Mesodermal cell (in vitro differentiated cells): ENCODE measurements around the gene MAGEA8.
"Not testable (repeated sequence)": the region's sequence is repeated elsewhere in the genome, so short reads cannot be mapped to it uniquely, and the experiment has no call there.

Experiments used
- H3K27ac ChIP-seq: 2 replicates; pipeline ENCODE4 v1.7.0; 2013; ENCODE audit warnings: mild to moderate bottlenecking, low read depth, low read length, moderate library complexity; ENCODE audit not compliant: severe bottlenecking
- H3K36me3 ChIP-seq: 2 replicates; pipeline ENCODE4 v1.7.1; 2013; ENCODE audit warnings: mild to moderate bottlenecking, low read length, moderate library complexity; ENCODE audit not compliant: control insufficient read depth, insufficient read depth
- H3K4me1 ChIP-seq: one replicate; pipeline ENCODE4 v1.7.1; 2013; ENCODE audit warnings: mild to moderate bottlenecking, low read length; ENCODE audit not compliant: insufficient read depth, control insufficient read depth, poor library complexity, severe bottlenecking
- H3K4me3 ChIP-seq: 2 replicates; pipeline ENCODE4 v1.7.0; 2013; ENCODE audit warnings: low read length, control low read depth, mild to moderate bottlenecking; ENCODE audit not compliant: insufficient read depth, poor library complexity, severe bottlenecking; ENCODE audit errors: extremely low read depth
- H3K9me3 ChIP-seq: 2 replicates; pipeline ENCODE4 v1.7.1; 2013; ENCODE audit warnings: mild to moderate bottlenecking, low read length, moderate library complexity; ENCODE audit not compliant: control insufficient read depth
- WGBS, 2 experiments: methylation state at CpG; one replicate each; pipeline ENCODE4 v1.1.5; 2013; ENCODE audit warnings: missing lambda C conversion rate in 2 of 2; ENCODE audit not compliant: insufficient coverage in 2 of 2; 5-methylcytosine and 5-hydroxymethylcytosine counted together

MAGEA8 gene

DNA sequence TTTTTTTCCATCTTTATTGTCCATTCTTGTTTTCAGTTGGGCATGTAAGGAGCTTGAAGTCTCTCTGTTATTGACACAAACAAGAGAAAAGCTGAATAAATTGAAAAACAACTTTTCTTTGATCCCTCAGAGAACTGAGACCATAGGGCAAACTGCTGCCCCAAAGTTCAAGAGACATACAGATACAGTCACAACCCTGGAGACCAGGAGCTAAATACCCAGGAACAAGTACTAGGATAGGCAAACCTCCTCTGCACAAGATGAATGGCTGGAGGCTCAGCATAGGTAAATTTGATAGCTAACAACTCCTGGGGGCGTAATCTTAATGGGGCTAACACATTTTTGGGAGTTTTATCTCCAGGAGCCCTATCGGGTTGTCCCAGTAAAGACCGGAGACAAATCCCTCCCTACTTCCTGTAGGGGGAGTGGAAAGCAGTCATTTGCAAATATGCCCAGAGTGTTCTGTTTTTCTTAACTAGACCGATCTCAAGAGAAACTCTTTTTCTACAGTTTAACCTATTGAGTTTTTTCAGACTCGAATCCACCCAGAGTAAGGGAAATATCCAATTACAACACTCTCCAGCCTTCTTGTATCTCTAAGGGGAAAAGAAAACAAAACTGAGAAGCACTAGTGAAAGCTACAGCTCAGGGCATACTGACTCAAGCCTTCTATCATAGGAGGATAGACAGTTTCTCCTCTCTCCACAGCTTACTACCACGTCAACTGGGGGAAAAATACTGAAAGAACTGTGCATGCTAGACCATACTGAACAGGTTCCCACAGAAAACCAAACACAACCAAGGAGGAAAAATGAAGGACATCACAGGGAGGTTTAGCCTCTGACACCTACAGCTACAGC lies 23.1 kb downstream of the MAGEA8 start:
- WGBS, 2 experiments, result no CpG with 5 or more reads among the region's 6 CpGs
- H3K27ac ChIP-seq, result no peak overlapping the region
- peaks cover 4% of the 10 kb centered on the region for H3K4me1 ChIP-seq
- H3K36me3 ChIP-seq, result no peaks in the 10 kb centered on the region
- H3K9me3 ChIP-seq, result no peaks in the 10 kb centered on the region
- no peak overlapping the region for H3K4me3 ChIP-seq

DNA sequence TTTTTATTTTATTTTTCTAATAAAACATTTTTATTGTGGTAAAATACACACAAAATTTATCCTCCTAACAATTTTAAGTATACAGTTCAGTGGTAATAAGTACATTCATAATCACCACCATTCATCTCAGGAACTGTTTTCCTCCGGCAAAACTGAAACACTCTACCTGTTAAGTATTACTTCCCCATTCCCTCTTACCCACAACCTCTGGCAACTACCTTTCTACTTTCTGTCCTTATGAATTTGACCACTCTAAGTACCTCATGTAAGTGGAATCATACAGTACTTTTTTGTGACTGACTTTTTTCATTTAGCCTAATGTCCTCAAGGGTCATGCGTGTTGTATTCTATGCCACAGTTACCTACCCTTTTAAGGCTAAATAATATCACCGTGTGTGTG lies 27.3 kb downstream of the MAGEA8 start:
- no CpG with 5 or more reads among the region's 3 CpGs for WGBS, 2 experiments

DNA sequence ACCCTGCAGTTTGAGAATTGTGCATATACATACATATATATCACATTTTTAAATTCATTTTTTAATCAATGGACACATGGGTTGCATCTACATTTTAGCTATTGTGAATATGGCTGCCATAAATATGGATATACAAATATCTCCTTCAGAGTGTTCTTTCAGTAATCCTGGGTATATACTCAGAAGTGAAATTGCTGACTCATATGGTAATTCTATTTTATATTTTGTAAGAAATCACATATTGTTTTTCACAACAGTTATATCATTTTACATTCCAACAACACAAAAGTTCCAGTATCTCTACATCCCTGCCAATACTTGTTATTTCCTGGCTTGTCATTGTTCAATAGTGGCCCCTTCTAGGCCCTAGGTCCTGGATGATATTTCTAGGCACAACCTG lies 27.7 kb downstream of the MAGEA8 start:
- peaks cover 4% of the 10 kb centered on the region for H3K4me1 ChIP-seq
- no peaks in the 10 kb centered on the region for H3K9me3 ChIP-seq
- H3K27ac ChIP-seq, result no peak overlapping the region
- H3K4me3 ChIP-seq, result no peak overlapping the region
- no peaks in the 10 kb centered on the region for H3K36me3 ChIP-seq

More for the DNA sequence above, 27.3 kb downstream of the MAGEA8 start:
- Histone ChIP-seq H3K36me3 (no peaks in the 10 kb centered on the region), H3K9me3 (no peaks in the 10 kb centered on the region), H3K27ac (no peak overlapping the region), H3K4me1 (peaks cover 4% of the 10 kb centered on the region), H3K4me3 (no peak overlapping the region)

DNA sequence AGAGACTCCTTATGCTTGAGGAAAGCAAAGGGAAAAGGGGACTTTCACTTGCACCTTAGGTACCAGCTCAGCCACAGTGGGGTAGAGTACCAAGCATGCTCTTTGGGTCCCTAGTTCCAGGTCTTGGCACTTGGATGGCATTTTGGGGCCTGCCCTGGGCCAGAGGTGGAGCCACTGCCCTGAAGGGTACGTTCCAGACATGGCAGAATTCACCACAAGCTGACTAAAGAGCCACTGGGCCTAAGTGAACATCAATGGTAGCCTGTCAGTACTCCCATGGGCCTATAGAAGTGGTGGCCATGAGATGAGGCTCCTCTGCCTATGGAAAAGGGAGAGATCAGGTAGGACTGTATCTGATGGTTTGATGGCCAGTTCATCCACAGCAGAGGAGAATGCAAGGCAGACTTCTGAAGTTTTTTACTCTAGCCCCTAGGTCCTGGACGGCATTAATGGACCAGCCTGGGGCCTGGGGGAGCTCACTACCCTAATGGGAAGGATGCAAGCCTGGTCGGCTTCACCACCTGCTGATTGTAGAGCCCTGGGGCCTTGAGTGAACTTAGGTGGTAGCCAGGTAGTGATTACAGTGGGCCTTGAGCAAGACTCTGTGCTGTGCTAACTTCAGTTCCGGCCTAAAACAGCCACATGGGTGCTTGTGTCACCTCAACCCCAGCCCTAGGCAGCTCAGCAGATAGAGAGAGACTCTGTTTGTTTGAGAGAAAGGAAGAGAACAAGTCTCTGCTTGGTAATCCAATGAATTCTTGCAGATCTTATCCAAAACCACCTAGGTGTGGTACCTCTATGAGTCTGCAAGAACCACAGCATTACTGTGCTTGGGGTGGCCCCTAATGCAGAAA lies 28.6 kb downstream of the MAGEA8 start:
- Histone ChIP-seq H3K27ac (no peak overlapping the region), H3K4me3 (no peak overlapping the region), H3K4me1 (peaks cover under 1% of the 10 kb centered on the region), H3K36me3 (no peaks in the 10 kb centered on the region), H3K9me3 (no peaks in the 10 kb centered on the region)
- 83 to 100% methylated on average over 1 to 2 of the region's 4 CpGs for WGBS, 2 experiments

DNA sequence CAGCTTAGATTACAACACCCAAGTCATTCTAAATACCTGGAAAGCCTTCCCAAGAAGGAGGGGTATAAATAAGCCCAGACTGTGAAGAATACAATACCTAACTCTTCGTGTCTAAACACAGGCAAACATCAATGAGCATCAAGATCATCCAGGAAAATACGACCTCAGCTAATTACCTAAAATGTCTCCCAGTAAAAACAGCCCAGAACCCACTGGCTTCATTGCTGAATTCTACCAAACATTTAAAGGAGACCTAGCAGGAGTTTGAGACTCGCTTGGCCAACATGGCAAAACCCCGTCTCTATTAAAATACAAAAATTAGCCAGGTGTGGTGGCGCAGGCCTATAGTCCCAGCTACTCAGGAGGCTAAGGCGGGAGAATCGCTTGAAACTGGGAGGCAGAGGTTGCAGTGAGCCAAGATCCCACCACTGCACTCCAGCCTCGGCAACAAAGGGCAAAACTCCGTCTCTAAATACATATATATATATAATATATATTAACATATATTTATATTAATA lies 29.3 kb downstream of the MAGEA8 start:
- WGBS, 2 experiments, result 75 to 100% methylated on average over 1 to 3 of the region's 9 CpGs
- H3K27ac ChIP-seq, result no peak overlapping the region
- no peaks in the 10 kb centered on the region for H3K4me1 ChIP-seq
- no peaks in the 10 kb centered on the region for H3K9me3 ChIP-seq
- H3K36me3 ChIP-seq, result no peaks in the 10 kb centered on the region
- H3K4me3 ChIP-seq, result no peak overlapping the region

DNA sequence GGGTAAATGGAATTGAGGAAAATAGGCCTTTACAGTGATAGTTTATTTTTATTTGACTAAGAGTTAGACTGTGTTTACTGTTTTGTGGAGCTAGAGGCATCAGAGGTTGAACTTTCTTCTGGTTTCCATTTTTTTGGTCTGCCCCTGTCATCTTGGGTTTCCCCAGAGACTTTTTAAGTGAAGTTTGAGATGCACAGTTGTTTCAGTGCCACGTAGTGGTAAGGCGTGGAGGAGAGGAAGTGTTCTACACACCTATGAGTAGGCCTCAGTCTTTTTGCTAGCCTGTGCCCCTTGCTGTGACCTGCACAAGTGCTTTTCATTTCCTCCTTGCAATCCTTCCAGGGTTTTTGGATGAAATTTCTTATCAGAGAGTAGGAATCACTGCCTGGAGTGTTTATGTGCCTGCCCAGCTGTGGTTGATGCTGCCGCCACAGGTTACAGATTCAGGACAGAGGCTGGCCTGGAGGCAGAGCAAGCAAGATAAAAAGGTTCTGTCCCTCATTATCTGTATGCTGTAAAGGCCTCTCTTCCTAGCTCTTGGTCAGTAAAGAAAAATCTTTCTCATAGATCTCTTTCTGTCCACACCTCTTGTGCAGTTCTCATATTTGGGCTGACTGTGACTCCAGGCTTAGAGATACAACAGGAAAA lies 35.9 kb downstream of the MAGEA8 start:
- 100% methylated on average over 1 of the region's 3 CpGs for WGBS, 2 experiments
- Histone ChIP-seq H3K4me3 (no peak overlapping the region), H3K36me3 (no peaks in the 10 kb centered on the region), H3K27ac (no peak overlapping the region), H3K4me1 (no peaks in the 10 kb centered on the region), H3K9me3 (no peaks in the 10 kb centered on the region)

DNA sequence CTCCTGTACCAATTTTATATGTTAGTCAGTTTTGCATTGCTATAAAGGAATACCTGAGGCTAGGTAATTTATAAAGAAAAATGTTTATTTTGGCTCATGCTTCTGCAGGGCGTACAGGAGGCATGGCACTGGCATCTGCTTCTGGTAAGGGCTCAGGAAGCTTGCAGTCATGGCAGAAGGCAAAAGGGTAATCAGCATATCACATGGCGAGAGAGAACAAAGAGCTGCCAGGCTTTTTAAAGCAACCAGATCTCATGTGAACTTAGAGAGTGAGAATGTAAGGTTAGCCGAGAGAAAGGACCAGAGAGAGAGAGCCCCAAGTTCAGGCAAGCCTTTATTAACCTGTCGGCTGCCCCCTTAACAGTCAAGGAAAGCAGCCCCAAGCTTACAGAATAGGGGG lies 42.9 kb downstream of the MAGEA8 start:
- not testable (repeated sequence) for H3K4me1 ChIP-seq, H3K9me3 ChIP-seq, H3K4me3 ChIP-seq, H3K27ac ChIP-seq, H3K36me3 ChIP-seq
- no CpG with 5 or more reads among the region's 4 CpGs for WGBS, 2 experiments

DNA sequence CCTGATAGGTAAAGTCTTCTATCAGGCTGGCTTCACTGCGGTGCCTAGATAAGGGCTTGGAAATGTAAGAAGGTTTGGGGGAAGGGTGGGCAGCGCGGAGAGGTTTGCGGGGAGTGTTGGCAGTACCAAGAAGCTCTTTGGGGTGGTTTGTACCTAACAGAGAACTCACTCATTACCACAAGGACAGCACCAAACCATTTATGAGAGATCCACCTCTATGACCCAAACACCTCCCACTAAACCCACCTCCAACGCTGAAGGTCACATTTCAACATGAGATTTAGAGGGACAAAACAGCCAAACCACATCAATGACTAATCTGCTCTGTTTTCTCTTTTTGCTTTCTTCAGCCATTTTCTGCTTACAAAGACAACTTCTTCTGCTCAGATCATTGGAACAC lies 43.5 kb downstream of the MAGEA8 start:
- not testable (repeated sequence) for H3K4me3 ChIP-seq, H3K27ac ChIP-seq, H3K4me1 ChIP-seq, H3K36me3 ChIP-seq, H3K9me3 ChIP-seq
- WGBS, 2 experiments, result no CpG with 5 or more reads among the region's 5 CpGs

DNA sequence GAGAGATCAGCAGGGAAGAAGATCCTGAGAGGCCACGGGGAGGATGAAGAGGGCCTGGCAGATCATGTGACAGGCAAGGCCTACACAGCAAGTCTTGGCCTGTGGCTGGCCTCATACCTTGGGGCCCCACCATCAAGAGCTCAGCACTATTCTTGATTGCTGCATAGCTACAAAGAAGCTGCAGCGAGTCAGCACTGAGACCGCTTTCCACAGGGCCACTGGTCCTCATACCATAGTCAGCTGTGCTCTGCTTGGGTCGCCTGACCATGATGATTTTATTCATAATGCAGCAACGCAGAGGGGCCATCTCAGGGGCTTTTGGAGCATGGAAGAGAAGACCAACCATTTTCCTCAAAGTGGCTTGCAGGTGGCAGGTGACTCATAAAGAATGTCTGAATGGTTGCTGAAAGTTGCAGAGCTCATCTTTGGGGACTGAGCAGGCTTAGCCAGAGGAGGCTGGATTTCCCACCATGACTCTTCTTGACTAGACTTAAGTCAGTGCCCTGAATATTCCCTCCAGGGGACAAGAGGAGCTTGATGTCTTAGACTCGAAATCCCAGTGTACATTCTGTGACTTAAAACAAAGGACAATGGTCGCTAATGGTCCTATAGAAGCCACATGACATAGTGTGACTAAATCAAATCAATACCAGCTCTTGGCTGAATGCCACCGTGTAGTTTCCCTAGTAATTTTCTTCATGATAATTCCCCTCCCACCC lies 46.4 kb downstream of the MAGEA8 start:
- not testable (repeated sequence) for H3K27ac ChIP-seq, H3K36me3 ChIP-seq, H3K4me1 ChIP-seq, H3K9me3 ChIP-seq, H3K4me3 ChIP-seq
- no CpG with 5 or more reads among the region's 8 CpGs for WGBS, 2 experiments

DNA sequence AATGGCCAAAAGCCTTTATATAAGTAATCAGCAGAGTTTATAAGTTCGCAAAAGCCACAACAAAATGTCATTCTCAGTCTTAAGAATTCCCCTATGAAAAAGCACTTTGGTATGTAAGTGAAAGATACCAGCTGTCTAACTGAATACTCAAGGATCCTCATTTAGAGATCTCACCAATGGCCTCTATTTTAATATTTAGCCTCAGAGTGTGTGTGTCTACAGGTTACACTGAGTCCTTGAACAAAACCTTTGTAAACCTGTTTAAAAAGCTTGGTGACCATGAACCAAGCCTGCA lies 46.9 kb downstream of the MAGEA8 start:
- no CpG with 5 or more reads among the region's 1 CpG for WGBS, 2 experiments
- not testable (repeated sequence) for H3K4me3 ChIP-seq, H3K9me3 ChIP-seq, H3K4me1 ChIP-seq, H3K36me3 ChIP-seq, H3K27ac ChIP-seq
